Natural killer cell (primary cell): ENCODE measurements around the gene ACTL7B. TPM values are rescaled to one million over a fixed set of nuclear protein-coding genes. Genes with fewer than 3 reads are reported as not detected.

Source experiments
- ATAC-seq, 3 donors: fragments of 150-1000 bp in 2 of 3; fragments of 200-7000 bp in 1 of 3; cut with Tn5 transposase; 1 replicate in 1 of 3; 2 replicates in 2 of 3; pipeline ENCODE4 v1.10.0; 2021; ENCODE audit warnings: mild to moderate bottlenecking in 2 of 3, moderate library complexity in 2 of 3
- DNase-seq, 2 donors: peaks; one replicate each; pipeline versions ENCODE4 v3.0.0 to v3.0.0-alpha.2; 2013 to 2021; ENCODE audit warnings: mixed read lengths in 1 of 2
- H3K27ac ChIP-seq: one replicate; pipeline ENCODE4 v1.5.1; 2013; ENCODE audit warnings: mild to moderate bottlenecking, low read length
- H3K27me3 ChIP-seq: one replicate; pipeline ENCODE4 v1.6.1; 2013; ENCODE audit warnings: low read length; ENCODE audit not compliant: control insufficient read depth, insufficient read depth
- H3K36me3 ChIP-seq: one replicate; pipeline ENCODE4 v1.6.1; 2013; ENCODE audit warnings: low read length; ENCODE audit not compliant: control insufficient read depth, insufficient read depth
- H3K4me1 ChIP-seq: one replicate; pipeline ENCODE4 v1.6.1; 2013; ENCODE audit warnings: low read length; ENCODE audit not compliant: control insufficient read depth, insufficient read depth
- H3K4me3 ChIP-seq: one replicate; pipeline ENCODE4 v1.5.1; 2013; ENCODE audit warnings: low read length
- H3K9me3 ChIP-seq: one replicate; pipeline ENCODE4 v1.6.1; 2013; ENCODE audit warnings: low read length; ENCODE audit not compliant: control insufficient read depth, insufficient read depth
- H3K27ac Mint-ChIP-seq, 2 donors: one replicate each; pipeline ENCODE4 v1.8.0; 2022; ENCODE audit warnings: mild to moderate bottlenecking in 2 of 2, mixed read lengths in 2 of 2, moderate library complexity in 1 of 2
- H3K27me3 Mint-ChIP-seq, 2 donors: one replicate each; pipeline ENCODE4 v1.8.0; 2022; ENCODE audit warnings: low read depth in 2 of 2, mixed read lengths in 2 of 2
- H3K36me3 Mint-ChIP-seq: one replicate; pipeline ENCODE4 v1.8.0; 2022; ENCODE audit warnings: mixed read lengths
- H3K4me1 Mint-ChIP-seq, 2 donors: one replicate each; pipeline ENCODE4 v1.8.0; 2022; ENCODE audit warnings: mixed read lengths in 2 of 2
- H3K4me3 Mint-ChIP-seq: one replicate; pipeline ENCODE4 v1.8.0; 2022; ENCODE audit warnings: mild to moderate bottlenecking, moderate library complexity, mixed read lengths
- H3K9me3 Mint-ChIP-seq, 2 donors: one replicate each; pipeline ENCODE4 v1.8.0; 2022; ENCODE audit warnings: mixed read lengths in 2 of 2
- CTCF ChIP-seq: fragments of 200-600 bp; IDR thresholded peaks from one replicate; pipeline ENCODE4 v1.8.0; 2022; ENCODE audit warnings: antibody characterized with exemption
- whole genome bisulfite sequencing: methylation state at CpG from one replicate; pipeline ENCODE4 v1.1.7; 2013; ENCODE audit warnings: missing lambda C conversion rate; ENCODE audit not compliant: insufficient coverage; 5-methylcytosine and 5-hydroxymethylcytosine counted together
- intact Hi-C: fragments of 100-400 bp; cut with micrococcal nuclease; formaldehyde crosslinking; loops from one replicate; pipeline ENCODE4 v1.14.2; 2022
- total RNA-seq, 4 donors: library from RNA; stranded (reverse); fragments of 120-200 nt in 1 of 4; gene quantifications; one replicate each; pipeline versions ENCODE4 v1.2.3 to v1.2.4, GENCODE V29; 2013 to 2022

The ACTL7B gene
- total RNA-seq, 3 donors from 2014 or later (not counting 1 experiment from before 2014, with no cell fraction given), result 0.20 TPM; not detected in 2

GRCh38 chr9:108836781-108837180 is 19.0 kb downstream of the ACTL7B start:
- H3K36me3 Mint-ChIP-seq, result no peaks in the 10 kb centered on the region

GRCh38 chr9:108836319-108836718 is 19.5 kb downstream of the ACTL7B start:
- no peak overlapping the region for H3K27ac Mint-ChIP-seq
- Histone ChIP-seq H3K27ac (no peak overlapping the region), H3K36me3 (no peaks in the 10 kb centered on the region), H3K4me3 (no peak overlapping the region), H3K4me1 (no peaks in the 10 kb centered on the region), H3K27me3 (no peaks in the 10 kb centered on the region), H3K9me3 (no peaks in the 10 kb centered on the region)
- ATAC-seq, result no peak
- H3K9me3 Mint-ChIP-seq, result no peaks in the 10 kb centered on the region
- no peak for TF ChIP-seq CTCF
- DNase-seq, result no peak
- 72% methylated on average over 9 of the region's 9 CpGs for WGBS
- peaks cover 6 to 8% of the 10 kb centered on the region in 2 donors for H3K4me1 Mint-ChIP-seq
- intact Hi-C loops, result no loop called here
- H3K27me3 Mint-ChIP-seq, result peaks cover 0 to 3% of the 10 kb centered on the region in 2 donors
- no peak overlapping the region for H3K4me3 Mint-ChIP-seq
- H3K36me3 Mint-ChIP-seq, result no peaks in the 10 kb centered on the region

More at GRCh38 chr9:108836781-108837180, 19.0 kb downstream of the ACTL7B start:
- ATAC-seq, result no peak
- Histone ChIP-seq H3K4me3 (no peak overlapping the region), H3K27ac (no peak overlapping the region), H3K36me3 (no peaks in the 10 kb centered on the region), H3K9me3 (no peaks in the 10 kb centered on the region), H3K27me3 (no peaks in the 10 kb centered on the region), H3K4me1 (no peaks in the 10 kb centered on the region)
- Mint-ChIP-seq H3K4me1 (peaks cover 6 to 8% of the 10 kb centered on the region in 2 donors), H3K9me3 (no peaks in the 10 kb centered on the region), H3K27ac (no peak overlapping the region), H3K27me3 (peaks cover 0 to 3% of the 10 kb centered on the region in 2 donors), H3K4me3 (no peak overlapping the region)
- no peak for DNase-seq
- WGBS, result 87% methylated on average over 5 of the region's 5 CpGs
- no peak for TF ChIP-seq CTCF
- intact Hi-C loops, result no loop called here

GRCh38 chr9:108835831-108836230 is 20.0 kb downstream of the ACTL7B start:
- Histone ChIP-seq H3K9me3 (no peaks in the 10 kb centered on the region), H3K4me1 (no peaks in the 10 kb centered on the region), H3K27me3 (no peaks in the 10 kb centered on the region), H3K27ac (no peak overlapping the region), H3K36me3 (no peaks in the 10 kb centered on the region), H3K4me3 (no peak overlapping the region)
- Mint-ChIP-seq H3K4me1 (peaks cover 6 to 8% of the 10 kb centered on the region in 2 donors), H3K27ac (no peak overlapping the region), H3K4me3 (no peak overlapping the region), H3K36me3 (no peaks in the 10 kb centered on the region), H3K9me3 (no peaks in the 10 kb centered on the region), H3K27me3 (peaks cover 0 to under 1% of the 10 kb centered on the region in 2 donors)
- TF ChIP-seq CTCF, result no peak
- no peak for DNase-seq
- ATAC-seq, result no peak
- 87% methylated on average over 7 of the region's 7 CpGs for WGBS
- intact Hi-C loops, result no loop called here

GRCh38 chr9:108834959-108835665 is 20.7 kb downstream of the ACTL7B start:
- Mint-ChIP-seq H3K4me1 (peaks cover 6 to 8% of the 10 kb centered on the region in 2 donors), H3K27me3 (peaks cover 0 to 4% of the 10 kb centered on the region in 2 donors), H3K4me3 (no peak overlapping the region), H3K9me3 (no peaks in the 10 kb centered on the region), H3K27ac (no peak overlapping the region), H3K36me3 (no peaks in the 10 kb centered on the region)
- 38% methylated on average over 4 of the region's 4 CpGs for WGBS
- no peaks in the 10 kb centered on the region for H3K4me1 ChIP-seq
- no peak for ATAC-seq
- no peaks in the 10 kb centered on the region for H3K27me3 ChIP-seq
- H3K36me3 ChIP-seq, result no peaks in the 10 kb centered on the region
- intact Hi-C loops, result no loop called here
- DNase-seq, result no peak
- TF ChIP-seq CTCF, result no peak
- H3K4me3 ChIP-seq, result no peak overlapping the region
- H3K27ac ChIP-seq, result no peak overlapping the region
- H3K9me3 ChIP-seq, result no peaks in the 10 kb centered on the region
